GM18507 (cell line): ENCODE results near the gene RAD18.
A peak's percentile ranks its signal among the peaks of the same experiment; 100 is the strongest.

Experiments
- DNase-seq: peaks from one replicate; pipeline ENCODE4 v3.0.0; 2011; ENCODE audit warnings: low read depth; ENCODE audit not compliant: insufficient read length; ENCODE audit errors: extremely low spot score
- FAIRE-seq: peaks from 2 replicates; lab custom pipeline; 2011; peaks lifted over from hg19 to GRCh38; lab: Jason Lieb, UNC

RAD18 gene, protein sequence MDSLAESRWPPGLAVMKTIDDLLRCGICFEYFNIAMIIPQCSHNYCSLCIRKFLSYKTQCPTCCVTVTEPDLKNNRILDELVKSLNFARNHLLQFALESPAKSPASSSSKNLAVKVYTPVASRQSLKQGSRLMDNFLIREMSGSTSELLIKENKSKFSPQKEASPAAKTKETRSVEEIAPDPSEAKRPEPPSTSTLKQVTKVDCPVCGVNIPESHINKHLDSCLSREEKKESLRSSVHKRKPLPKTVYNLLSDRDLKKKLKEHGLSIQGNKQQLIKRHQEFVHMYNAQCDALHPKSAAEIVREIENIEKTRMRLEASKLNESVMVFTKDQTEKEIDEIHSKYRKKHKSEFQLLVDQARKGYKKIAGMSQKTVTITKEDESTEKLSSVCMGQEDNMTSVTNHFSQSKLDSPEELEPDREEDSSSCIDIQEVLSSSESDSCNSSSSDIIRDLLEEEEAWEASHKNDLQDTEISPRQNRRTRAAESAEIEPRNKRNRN

DNA sequence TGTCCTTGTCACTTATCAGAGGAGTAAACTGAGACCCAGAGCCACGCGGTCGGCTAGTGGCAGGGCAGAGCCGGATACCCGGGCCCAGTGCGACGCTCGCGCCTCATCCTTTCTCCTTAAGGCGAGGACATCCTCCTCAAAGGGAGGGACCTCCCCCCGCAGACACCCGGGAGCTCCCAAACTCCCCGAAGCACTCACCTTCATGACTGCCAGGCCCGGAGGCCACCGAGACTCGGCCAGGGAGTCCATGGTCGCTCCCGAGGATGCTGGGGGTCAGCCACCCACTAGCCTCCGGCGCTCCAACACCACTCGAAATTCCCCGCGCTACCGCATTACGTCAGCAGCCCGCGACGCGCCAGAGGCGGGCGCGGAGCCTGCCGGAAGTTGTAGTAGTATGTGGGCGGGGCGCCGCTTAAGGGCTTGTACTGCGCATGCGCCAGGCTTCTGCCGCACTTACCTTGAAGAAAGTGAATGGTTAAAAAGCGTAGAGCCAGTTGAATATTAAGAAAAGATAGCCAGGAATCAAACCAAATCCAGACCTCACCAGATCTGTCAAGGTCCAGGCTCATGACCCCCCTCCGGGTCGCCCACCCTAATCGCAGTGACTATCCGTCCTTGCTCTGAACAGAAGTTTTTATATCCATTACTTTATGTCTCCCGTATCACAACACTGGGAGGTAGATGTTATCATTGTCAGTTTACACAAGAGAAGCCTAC lies at the start of gene RAD18:
Gene RAD18 (minus strand): TSS at position 336 of the 717 bp plus-strand sequence. CDS start 87 bp downstream, at position 249.
- peak; percentile 88 for FAIRE-seq
- DNase-seq = peak; percentile 82

DNA sequence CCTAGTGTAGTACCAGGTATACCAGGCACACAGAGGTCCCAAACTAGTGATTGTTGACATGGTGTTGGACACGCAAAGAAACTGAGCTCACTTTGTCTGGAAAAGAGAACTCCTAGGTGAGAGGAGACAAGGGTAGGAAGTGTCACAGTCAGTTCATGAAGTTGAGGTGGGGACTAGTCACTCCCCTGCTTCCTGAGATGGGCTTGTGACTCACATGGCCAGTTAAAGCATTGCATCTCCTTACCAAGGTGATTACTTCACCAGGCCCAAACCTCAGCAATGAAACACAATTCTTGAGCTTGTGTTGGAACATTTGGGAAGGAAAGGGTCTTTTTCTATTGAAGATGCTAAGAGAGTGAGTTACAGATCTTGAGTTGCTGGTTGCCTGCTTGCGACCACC lies 49.2 kb upstream of the RAD18 start:
- DNase-seq = no peak

DNA sequence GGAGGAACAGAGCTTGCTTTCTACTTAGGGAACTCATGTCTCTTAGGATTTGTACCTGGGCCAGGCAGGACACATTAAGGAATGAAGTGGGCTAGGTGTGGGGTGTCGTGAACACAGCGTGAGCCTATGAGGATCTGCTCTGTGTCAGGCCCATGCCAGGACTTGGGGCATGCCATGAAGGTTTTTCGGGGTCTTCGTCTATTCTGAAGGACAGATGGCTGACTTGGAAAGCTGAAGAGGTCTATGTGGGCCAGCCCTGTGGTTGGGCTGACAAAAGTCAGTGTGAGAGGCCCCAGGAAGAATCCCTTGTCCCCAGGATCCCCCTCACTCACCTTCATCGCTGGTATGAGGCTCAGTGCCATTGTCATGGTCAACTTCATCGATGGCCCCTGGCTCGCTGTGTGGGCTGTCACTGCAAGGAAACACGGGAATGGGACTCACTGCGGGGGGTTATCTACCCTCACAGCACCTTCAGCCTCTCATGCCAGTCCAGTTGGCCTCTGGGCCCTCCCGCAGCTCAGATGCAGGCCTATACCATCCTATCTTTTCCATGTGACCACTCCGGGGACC lies 46.8 kb upstream of the RAD18 start:
- FAIRE-seq (no peak), DNase-seq (no peak)

More for the DNA sequence above, 49.2 kb upstream of the RAD18 start:
- FAIRE-seq = no peak

DNA sequence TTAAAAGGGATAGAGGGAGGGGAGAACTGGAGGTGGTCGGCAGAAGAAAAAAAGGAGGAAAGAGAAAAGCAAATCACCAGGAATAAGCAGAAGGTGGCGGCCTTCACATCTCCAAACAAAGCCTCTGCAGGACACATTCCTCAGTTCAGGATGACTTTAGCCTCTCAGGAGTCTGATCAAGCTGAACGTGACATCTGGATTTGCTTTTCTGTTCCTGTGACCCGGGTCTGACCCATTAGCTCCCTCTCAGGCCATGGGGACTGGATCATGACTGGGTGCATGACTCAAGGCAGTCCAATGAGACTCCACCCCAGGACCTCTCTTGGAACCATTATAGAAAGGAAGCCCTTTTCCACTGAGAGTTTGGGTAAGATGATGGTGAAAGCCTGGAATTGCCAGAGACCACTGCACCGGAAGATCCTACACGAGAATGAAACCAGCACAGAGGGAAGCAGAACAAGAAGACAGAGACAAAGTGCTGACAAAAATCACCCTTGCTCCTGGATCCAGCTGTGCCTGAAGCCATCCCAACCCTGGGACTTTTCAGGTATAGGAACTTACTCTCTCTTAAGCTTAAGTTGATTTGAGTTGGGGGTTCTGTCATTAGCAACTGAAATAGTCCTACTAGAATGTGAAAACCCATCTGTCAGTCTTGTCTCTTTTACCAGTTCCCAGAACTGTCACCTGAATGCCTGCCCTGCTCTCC lies 45.4 kb upstream of the RAD18 start:
- FAIRE-seq = no peak
- DNase-seq = no peak

DNA sequence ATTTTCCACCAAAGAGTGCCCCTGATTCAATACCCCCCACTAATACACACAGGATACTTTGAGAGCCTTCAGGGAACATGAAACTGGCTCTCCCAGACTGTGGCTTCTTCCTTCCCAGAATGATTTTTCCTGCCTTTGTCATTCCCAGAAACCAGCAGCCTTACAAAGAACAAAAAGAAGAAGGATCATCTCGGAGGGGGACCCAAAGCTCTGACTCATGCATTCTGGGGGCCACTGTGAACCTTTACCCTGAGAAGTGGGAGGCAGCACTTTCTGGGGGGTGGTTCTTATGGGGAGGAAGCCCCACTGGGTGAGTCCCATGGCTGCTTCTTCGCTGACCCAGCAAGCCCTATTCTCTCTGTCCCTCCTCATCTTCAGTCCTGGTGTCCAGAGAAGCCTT lies 44.7 kb upstream of the RAD18 start:
- FAIRE-seq = no peak
- no peak for DNase-seq

DNA sequence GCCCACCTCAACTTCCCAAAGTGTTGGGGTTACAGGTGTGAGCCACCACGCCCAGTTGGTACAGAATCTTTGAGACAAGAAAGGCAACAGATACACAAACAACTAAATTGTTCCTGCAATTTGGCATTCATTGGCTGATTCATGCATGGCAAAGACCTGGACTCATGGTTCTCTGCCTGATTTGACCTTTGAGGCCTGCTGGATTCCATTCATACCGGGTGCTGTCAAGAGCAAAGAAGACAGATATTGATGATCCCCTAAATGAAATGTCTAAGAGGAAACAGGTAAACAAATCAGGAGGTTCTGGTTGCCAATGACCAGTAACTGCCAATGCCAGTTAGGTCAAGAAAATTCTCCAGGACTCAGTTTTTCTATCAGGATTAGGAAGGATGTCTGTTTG lies 43.9 kb upstream of the RAD18 start:
- FAIRE-seq (no peak), DNase-seq (no peak)

DNA sequence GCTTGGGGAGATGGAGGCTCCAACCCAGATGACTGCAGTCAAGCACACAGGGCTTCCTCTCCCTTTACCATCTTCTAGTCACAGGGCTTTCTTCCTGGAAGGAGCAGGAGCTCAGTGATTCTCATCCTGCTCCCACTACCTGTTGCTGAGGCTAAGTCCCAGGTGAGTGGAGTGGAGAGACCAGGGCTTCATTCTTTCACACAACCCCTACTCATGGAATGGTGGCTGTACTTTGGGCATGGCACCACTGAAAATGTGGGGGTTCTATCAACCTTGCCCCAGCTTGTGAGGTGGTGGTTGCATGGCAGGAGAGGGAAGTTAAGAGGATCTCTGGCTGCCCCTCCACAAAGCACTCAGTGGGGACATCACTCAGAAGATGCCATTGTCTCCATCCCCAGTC lies 36.8 kb upstream of the RAD18 start:
- no peak for DNase-seq
- no peak for FAIRE-seq

DNA sequence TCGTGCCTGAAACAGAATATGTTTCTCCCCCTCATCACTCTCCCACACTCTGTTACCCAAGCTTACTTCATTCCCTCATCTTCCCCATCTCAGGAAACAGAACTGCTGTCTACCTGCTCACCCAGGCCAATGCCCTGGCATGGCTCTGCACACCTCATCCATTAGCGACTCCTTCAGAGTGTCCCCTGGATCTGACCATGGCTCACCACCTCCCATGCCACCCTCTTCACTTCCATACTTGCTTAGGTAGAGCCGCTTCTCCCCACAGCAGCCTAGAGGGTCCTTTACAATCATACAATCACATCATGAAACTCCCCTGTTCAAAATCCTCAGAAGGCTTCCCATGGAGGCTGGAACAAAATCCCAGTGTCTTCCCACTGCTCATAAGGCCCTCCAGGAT lies 33.9 kb upstream of the RAD18 start:
- no peak for FAIRE-seq
- DNase-seq = no peak

DNA sequence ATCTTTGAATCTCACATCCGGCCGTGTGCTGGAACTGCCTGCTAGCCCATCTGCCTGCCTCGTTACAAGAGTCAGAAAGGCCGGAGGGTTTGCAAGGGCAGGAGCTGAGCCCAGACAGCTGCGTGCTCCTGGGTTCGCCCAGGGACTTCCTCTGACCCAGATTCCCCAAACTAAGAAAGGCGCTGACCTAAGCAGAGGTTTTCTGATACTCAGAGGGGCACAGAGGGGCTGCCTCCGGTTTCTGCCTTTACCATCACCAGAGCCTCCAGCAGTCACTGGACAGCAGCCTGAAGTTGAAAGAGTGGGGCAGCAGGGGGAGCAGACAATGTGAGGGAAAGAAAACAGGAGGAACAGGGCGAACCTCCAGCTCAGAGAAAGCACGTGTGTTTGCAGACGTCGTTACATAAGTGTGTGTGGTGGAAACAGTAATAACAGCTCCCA lies 33.4 kb upstream of the RAD18 start:
- no peak for FAIRE-seq

DNA sequence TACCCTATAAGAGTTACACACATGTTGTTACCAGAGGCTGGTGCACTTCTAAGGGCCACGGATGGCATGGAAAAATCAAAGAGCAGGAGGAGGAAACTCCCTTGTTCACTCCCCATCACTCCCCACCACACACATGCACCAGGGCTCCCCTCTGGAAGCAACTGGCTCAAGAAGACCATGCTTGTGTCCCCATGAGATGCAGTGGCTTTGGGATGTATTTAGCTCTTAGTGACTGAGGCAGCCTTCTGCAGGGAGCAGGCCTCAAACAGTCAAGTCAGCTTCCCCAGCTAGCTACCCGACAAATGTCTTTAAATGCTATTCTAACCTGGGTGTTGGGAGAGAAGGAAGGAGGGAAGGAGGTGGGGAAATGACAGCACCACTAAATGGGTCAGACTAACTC lies 32.9 kb upstream of the RAD18 start:
- FAIRE-seq = no peak

More for the DNA sequence above, 33.4 kb upstream of the RAD18 start:
- DNase-seq = no peak

DNA sequence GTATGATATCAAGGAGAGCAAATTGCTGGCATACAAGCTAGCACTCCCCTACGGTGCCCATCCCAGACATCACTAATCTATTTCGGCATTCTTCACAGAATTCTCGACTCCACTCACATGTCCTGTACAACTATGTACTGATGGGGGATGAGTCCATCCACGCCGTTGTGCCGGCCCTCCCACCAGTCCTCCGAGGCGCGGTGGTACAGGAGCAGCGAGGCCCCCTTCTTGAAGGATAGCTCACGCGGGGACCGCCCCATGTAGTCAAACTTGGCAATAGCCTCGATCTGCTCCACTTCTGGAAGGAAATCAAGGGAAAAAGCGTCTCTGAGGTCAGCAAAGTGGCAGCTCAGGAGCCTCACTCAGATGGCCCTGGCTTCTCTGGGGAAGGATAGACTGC lies 31.0 kb upstream of the RAD18 start:
- FAIRE-seq = no peak
- DNase-seq = no peak

More for the DNA sequence above, 32.9 kb upstream of the RAD18 start:
- no peak for DNase-seq

DNA sequence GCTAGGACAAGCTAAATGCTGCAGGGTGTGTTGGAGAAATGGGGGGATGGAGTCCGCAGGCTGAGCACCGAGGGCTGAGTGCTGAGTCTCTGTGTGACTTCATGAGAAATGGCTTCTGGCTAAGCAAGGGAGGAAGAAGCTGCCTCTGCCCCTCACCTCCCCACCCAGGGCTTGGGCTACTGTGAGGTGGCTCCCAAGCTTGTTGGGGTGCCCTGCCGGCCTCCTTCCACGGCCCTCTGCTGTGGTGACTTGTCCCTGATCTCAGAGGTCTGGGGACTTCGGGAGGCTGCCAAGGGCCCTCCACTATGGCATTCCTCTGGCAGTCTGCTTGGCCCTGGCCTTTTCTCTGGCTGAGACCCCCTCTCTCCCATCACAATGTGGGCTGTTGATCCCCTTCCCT lies 30.1 kb upstream of the RAD18 start:
- no peak for FAIRE-seq
- no peak for DNase-seq

DNA sequence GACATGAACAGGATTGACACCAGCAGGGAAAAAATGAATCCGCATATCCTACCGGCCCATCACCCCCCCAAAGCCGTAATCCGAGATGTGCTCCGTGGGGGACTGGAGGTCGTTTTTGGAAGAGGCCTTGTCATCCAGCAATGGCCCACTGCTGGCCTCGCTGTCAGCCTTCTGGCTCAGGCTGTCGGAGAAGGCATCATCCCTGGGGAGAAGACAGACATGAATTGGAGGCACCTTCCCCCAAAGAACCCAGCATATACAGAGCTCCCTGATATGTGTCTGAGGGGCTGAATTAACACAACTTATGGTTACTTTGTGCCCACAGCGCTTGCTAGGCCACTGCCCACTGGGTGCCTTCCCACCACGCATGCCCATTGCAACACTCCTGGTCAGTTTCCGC lies 29.6 kb upstream of the RAD18 start:
- no peak for FAIRE-seq
- DNase-seq = no peak

DNA sequence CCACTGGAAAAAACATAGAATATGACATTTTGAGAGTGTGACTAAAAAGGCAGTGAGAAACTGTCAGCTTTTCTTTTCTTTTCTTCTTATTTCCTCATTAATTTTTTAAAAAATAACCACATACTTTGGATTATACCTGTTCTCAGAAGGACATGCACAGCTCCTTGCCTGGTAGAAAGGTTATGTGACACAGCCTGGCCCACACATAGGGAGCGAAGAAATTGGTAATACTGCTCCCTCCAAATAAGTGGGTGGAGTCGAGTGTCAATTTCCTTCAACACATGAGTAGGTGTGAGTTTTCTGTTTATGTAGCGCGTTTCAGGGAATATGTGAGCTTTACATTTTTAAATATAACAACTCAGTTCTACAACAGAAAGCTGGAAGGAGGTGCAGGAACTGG lies 28.9 kb upstream of the RAD18 start:
- FAIRE-seq = no peak
- DNase-seq = no peak

DNA sequence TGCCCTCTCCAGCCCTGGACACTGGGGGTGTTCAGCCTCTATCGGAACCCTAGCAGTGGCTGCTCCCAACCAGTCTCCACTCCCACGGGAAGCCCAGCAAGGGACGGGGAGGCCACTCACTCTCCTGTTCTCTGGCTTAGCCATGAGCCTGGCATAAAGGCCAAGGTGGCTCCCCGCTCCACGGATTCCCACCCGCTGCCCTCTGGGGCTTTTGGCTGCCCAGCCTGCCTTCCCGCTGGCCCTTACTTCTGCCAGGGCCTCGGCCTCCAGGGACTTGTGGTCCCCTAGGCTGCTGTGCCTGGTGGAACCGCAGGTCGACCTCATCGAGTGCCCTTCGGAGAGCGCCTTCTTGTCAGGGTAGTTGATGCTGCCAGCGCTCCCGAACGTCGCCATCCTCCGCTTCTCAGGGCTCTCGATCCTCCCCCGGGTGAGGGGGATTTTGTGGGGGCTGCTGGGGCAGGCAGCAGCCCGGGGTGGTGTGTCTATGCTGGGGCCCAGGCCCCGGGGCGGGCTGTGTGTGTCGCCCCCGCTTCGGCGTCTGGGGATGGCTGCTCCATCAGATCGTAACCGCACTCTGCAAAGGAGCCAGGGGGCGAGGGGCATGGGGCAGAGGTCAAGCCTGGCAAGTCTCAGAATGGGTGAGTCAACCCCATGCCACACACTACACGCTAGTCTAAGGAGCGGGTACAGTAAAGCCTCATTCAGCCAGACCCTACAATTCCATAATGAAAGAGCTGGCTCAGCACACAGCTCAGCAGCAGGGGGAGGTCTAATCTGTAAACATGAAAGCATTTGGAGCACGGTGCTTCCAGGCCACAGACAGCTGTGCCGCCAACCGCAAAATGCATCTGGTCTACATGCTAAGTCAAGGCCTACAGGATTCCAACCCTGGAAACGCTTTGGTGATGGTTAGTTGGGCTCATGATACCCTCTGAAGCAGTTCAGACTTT lies 27.3 kb upstream of the RAD18 start:
- FAIRE-seq = no peak

DNA sequence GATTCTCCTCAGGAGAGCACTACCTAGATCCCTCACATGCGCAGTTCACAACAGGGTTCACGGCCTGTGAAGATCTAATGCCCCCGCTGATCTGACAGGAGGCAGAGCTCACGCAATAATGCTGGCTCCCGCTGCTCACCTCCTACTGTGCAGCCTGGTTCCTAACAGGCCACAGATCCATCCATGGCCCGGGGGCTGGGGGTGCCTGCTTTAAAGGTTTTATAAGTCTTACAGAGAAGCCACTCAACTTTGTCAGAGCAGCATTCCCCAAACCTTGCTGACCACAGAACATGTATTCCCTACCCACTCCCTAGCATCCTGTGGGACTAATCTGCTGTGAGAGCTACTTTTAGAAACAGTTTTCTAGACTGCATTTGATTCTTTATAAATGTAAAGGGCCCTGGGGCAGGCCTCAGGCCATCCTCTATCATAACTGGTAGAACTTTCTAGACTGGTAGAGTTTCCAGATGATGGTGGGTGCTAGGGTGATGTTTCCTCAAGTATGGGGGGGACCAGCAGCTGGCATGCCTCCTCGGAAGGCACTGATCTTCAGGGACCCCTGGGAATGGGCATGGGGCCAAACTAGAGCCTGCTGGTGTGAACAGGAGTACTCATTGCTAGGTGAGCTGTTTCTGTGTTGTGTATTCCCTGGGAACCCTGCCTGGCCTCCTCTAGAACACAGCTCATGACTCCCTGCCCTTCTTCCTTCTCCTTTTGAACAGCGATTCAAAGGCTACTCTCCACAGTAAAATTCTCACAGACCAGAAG lies 25.7 kb upstream of the RAD18 start:
- FAIRE-seq (no peak), DNase-seq (no peak)

More for the DNA sequence above, 27.3 kb upstream of the RAD18 start:
- no peak for DNase-seq

DNA sequence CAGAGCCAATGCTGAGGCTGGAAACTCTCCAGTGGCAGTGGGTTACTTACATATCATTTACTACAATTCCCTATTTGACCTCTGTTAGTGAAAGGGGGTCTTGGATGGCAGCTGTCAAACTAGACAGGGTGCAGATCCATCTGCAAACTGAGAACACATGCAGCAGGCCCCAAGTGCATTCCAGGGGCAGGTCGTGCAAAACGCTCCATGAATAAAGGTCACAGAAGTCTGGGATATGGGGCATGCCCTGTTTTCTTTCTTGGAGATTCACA lies 25.0 kb upstream of the RAD18 start:
- FAIRE-seq = no peak
- DNase-seq = no peak

DNA sequence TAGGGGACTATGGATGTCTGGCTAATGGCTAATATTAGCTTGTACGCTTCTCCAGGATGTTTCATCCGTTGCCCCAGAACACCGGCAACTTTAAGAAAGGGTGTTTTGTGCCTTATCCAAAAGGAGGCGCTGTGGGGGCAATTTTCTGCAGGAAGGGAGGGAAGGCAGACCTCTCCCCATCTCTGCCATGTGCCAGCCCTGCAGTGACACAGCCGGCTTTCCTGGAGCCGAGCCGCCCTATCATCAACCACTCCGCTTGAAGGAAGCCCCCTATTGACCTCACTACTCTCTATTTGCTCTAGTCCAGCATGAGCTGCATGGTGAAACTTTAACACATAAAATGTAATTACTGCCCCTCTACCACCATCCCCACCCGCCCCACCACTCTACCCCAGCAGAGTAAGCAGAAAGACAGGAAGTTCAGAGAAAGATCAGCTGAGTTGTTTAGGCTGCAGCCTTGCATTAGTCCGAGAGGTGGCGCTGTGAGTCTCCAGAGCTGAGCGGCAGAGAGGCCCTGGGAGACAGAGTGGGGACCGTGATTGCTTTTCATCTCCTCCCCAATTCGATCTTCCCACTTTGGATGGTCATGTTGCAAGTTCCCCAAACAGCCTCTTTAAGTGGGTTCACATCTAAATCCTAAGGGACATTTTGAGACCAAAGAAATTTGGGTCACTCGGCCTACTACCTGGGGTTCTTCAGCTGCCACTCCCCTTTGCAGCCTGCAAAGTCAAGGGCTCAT lies 24.5 kb upstream of the RAD18 start:
- peak; percentile 77 for FAIRE-seq
- DNase-seq = peak; percentile 69
